Heart left ventricle (tissue), 16 donors: ENCODE data around the gene CALCR. TPM values are rescaled to one million over a fixed set of nuclear protein-coding genes. Genes with fewer than 3 reads are reported as not detected.

ENCODE experiments used
- ATAC-seq, 4 donors: fragments of 200-7000 bp; cut with Tn5 transposase; one replicate each; pipeline ENCODE4 v1.9.1; 2020 to 2022; ENCODE audit warnings: moderate library complexity in 4 of 4, mild to moderate bottlenecking in 3 of 4, moderate number of reproducible peaks in 1 of 4
- DNase-seq, 5 donors: peaks; one replicate each; pipeline ENCODE4 v3.0.0-alpha.2; 2020
- H3K27ac ChIP-seq, 12 donors: fragments of 200-600 bp; sonication (generic) in 4 of 12; one replicate each; pipeline versions ENCODE4 v1.5.0 to v1.8.0; 2016 to 2022; ENCODE audit warnings: mild to moderate bottlenecking in 2 of 12
- H3K27me3 ChIP-seq, 9 donors: fragments of 200-600 bp; sonication (generic) in 2 of 9; one replicate each; pipeline versions ENCODE4 v1.5.1 to v1.8.0; 2016 to 2022; ENCODE audit warnings: mild to moderate bottlenecking in 3 of 9
- H3K36me3 ChIP-seq, 9 donors: fragments of 200-600 bp; sonication (generic) in 2 of 9; one replicate each; pipeline versions ENCODE4 v1.5.0 to v1.8.0; 2018 to 2022; ENCODE audit warnings: mild to moderate bottlenecking in 2 of 9
- H3K4me1 ChIP-seq, 12 donors: fragments of 200-600 bp; sonication (generic) in 4 of 12; one replicate each; pipeline versions ENCODE4 v1.5.0 to v1.8.0; 2016 to 2022; ENCODE audit warnings: mild to moderate bottlenecking in 3 of 12
- H3K4me3 ChIP-seq, 12 donors: fragments of 200-600 bp; sonication (generic) in 4 of 12; one replicate each; pipeline versions ENCODE4 v1.5.0 to v1.8.0; 2017 to 2022; ENCODE audit warnings: mild to moderate bottlenecking in 9 of 12, moderate library complexity in 4 of 12
- H3K9me3 ChIP-seq, 12 donors: fragments of 200-600 bp; sonication (generic) in 4 of 12; one replicate each; pipeline versions ENCODE4 v1.5.0 to v1.8.0; 2016 to 2022; ENCODE audit warnings: mild to moderate bottlenecking in 1 of 12
- POLR2A ChIP-seq, 2 donors: fragments of 450-650 bp; IDR thresholded peaks; one replicate each; pipeline ENCODE4 v1.6.1; 2017; ENCODE audit warnings: antibody characterized with exemption in 2 of 2, mild to moderate bottlenecking in 2 of 2, moderate library complexity in 2 of 2
- WGBS, 4 donors: extraction: QIAGEN DNeasy Blood & Tissue Kit in 2 of 4; methylation state at CpG; one replicate each; pipeline versions ENCODE4 v1.1.5 to v1.1.7; 2013 to 2018; 5-methylcytosine and 5-hydroxymethylcytosine counted together
- intact Hi-C, 10 donors: fragments of 100-400 bp; cut with DNase I; formaldehyde crosslinking; loops; one replicate each; pipeline versions ENCODE4 v1.11.1 to v1.14.2; 2022
- polyA plus RNA-seq, 2 donors: library from polyadenylated mRNA; stranded (reverse); fragments of 200-250 nt; gene quantifications; one replicate each; pipeline ENCODE4 v1.2.3, GENCODE V29; 2013
- total RNA-seq, 9 donors: library from RNA; depleted of rRNA in 2 of 9; stranded (reverse); fragments of >200 nt in 2 of 9; fragmentation: NEBNext Ultra II Directional in 3 of 9; extraction: Animal tissue kit (Norgen Biotek cat#: 25700) in 3 of 9; gene quantifications; one replicate each; pipeline versions ENCODE4 v1.1.0 to v1.2.4, GENCODE V29; 2016 to 2023
- TF ChIP-seq, protein P1 (sequence below), 12 donors: fragments of 200-600 bp; sonication (generic) in 4 of 12; IDR thresholded peaks; one replicate each; pipeline versions ENCODE4 v1.5.0 to v1.8.0; 2018 to 2022; ENCODE audit warnings: antibody characterized with exemption in 12 of 12, mild to moderate bottlenecking in 5 of 12
- donor health status: ischemic (EF 13 %, LVEDD 7.1; RV severe dilation, severe dysfunction).
- donor health status: healthy with polysubstance abuse.
- donor health status: DM: no; HTN: yes; CAD: no.
- donor health status: DM: no; HTN: no; CAD: no.
- donor health status: ischemic (EF 25% LVEDD 6.9; RV normal size, moderate dysfunction).
- donor health status: ischemic (EF 25% LVEDD 5.7; RV mildly dilated, moderate dysfunction).
- donor health status: healthy.
- donor health status: DM: yes; HTN: yes; CAD: no.
- donor health status: ischemic (EF 35%, LVEDD 5.7; RV mildly dilated, moderate dysfunction).
- donor health status: nonischemic (EF 11% LVEDD 7.7; RV severe dilation, severe dysfunction).
- donor health status: DM: yes; HTN: yes; CAD: no.
- donor health status: PGD.
- donor health status: ischemic (EF 29% LVEDD 5.4; RV normal size, mild dysfunction).
- donor health status: nonischemic (EF 23%, LVEDD 6.1; RV moderate dilation, normal function).

CALCR gene
- total and polyA plus RNA-seq, 11 donors = 0.17 to 0.18 TPM; not detected in 9

DNA sequence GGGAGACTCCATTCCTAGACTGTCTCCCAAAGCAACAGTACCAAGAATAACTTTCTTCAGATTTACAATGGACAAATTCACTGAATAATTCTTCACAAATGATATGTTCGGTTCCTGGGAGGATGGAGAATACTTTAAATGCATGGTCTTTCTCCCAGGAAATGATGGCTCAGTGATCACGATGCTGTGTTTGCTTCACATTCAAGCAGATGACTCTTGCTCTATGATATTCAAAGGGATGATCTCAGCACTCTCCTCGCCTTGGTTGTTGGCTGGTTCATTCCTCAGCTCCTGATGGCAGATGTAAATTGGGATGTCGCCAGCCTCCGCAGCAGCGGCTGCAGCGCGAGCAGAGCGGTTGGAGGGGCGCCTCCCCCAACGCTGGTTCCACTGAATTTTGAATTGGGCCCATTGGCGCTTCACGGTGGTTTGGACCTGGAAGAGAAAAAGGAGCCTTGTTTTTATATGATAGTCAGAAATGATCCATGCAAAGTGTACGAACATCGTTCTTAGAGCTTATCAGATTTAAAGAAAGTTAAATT lies 148.3 kb downstream of the CALCR start:
- no peaks in the 10 kb centered on the region for H3K9me3 ChIP-seq
- ATAC-seq = no peak
- H3K27ac ChIP-seq = no peak overlapping the region
- intact Hi-C loops = no loop called here
- no peak for DNase-seq
- H3K27me3 ChIP-seq = peaks cover 0 to 3% (median 0%) of the 10 kb centered on the region in 9 donors
- WGBS, 4 donors = 88 to 93% (median 91%) methylated on average over 15 of the region's 15 CpGs
- no peaks in the 10 kb centered on the region for H3K4me1 ChIP-seq
- H3K4me3 ChIP-seq = no peak overlapping the region
- no peaks in the 10 kb centered on the region for H3K36me3 ChIP-seq
- no peak for TF ChIP-seq POLR2A (IDR thresholded peaks at IDR 0.05)
- TF ChIP-seq, protein P1, sequence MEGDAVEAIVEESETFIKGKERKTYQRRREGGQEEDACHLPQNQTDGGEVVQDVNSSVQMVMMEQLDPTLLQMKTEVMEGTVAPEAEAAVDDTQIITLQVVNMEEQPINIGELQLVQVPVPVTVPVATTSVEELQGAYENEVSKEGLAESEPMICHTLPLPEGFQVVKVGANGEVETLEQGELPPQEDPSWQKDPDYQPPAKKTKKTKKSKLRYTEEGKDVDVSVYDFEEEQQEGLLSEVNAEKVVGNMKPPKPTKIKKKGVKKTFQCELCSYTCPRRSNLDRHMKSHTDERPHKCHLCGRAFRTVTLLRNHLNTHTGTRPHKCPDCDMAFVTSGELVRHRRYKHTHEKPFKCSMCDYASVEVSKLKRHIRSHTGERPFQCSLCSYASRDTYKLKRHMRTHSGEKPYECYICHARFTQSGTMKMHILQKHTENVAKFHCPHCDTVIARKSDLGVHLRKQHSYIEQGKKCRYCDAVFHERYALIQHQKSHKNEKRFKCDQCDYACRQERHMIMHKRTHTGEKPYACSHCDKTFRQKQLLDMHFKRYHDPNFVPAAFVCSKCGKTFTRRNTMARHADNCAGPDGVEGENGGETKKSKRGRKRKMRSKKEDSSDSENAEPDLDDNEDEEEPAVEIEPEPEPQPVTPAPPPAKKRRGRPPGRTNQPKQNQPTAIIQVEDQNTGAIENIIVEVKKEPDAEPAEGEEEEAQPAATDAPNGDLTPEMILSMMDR (IDR thresholded peaks at IDR 0.05) = no peak

DNA sequence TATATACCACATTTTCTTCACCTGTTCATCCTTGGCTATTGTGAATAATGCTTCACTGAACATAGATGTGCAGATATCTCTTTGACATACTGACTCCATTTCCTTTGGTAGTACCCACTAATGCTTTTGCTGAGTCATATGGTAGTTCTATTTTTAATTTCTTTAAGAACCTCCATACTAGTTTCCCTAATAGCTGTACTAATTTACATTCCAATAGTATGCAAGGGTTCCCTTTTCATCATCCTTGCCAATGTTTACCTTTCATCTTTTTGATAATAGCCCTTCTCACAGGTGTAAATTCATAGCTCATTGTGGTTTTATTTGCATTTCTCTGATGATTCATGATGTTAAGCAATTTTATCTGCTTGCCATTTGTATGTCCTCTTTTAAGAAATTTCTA lies 159.9 kb downstream of the CALCR start:
- ATAC-seq = no peak
- H3K4me1 ChIP-seq = no peaks in the 10 kb centered on the region

DNA sequence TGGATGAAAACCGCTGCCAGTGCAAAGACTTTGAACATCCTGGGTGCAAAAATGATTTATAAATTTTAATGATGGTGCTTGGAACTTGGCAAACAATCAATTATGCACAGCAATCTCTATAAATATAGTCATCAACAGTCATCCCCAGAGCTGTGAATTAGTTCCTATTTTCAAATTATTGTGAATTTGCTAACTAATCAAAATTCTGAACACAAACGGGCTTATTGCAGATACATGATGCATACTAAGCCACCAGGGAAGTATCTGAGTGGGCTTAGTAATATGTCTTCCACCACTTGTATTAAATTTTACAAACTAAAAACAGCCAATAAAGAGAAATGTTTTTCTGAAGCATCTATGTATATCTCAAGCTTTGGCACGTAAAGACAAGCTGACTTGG lies 165.2 kb downstream of the CALCR start:
- ATAC-seq (no peak), DNase-seq (no peak)
- Histone ChIP-seq H3K27me3 (peaks cover 0 to 5% (median 0%) of the 10 kb centered on the region in 9 donors), H3K4me1 (no peaks in the 10 kb centered on the region), H3K27ac (no peak overlapping the region), H3K9me3 (peaks cover 0 to 27% (median 11%) of the 10 kb centered on the region in 12 donors), H3K4me3 (no peak overlapping the region), H3K36me3 (no peaks in the 10 kb centered on the region)
- TF ChIP-seq POLR2A (IDR thresholded peaks at IDR 0.05) = no peak
- TF ChIP-seq, protein P1 (IDR thresholded peaks at IDR 0.05) = no peak
- 60 to 74% (median 67%) methylated on average over 3 of the region's 3 CpGs for WGBS, 4 donors
- intact Hi-C loops = no loop called here

More for the DNA sequence above, 159.9 kb downstream of the CALCR start:
- Histone ChIP-seq H3K27me3 (no peaks in the 10 kb centered on the region), H3K36me3 (no peaks in the 10 kb centered on the region), H3K4me3 (no peak overlapping the region), H3K9me3 (no peaks in the 10 kb centered on the region), H3K27ac (no peak overlapping the region)
- intact Hi-C loops = no loop called here
- TF ChIP-seq POLR2A (IDR thresholded peaks at IDR 0.05) = no peak
- TF ChIP-seq, protein P1 (IDR thresholded peaks at IDR 0.05) = no peak
- no peak for DNase-seq

DNA sequence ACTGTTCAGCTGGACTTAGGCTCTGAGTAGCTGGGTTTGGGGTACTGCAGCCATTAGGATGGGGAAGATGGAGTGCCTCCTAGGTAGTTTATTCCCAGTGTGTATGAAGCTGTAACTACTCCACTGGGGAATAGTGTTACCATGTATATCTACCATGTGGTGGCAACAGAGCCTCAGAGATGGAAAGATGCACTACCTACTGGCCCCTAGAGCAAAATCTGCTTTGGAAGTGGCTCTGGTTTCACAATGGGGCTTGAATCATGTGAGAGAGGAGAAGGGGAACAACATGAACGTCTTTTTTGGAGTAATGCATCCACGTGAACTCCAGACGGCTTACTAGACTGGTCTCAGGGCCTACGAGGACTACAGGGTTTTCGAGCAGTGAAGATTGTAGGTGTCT lies 167.3 kb downstream of the CALCR start:
- DNase-seq (no peak), ATAC-seq (no peak)
- Histone ChIP-seq H3K27ac (no peak overlapping the region), H3K4me3 (no peak overlapping the region), H3K27me3 (peaks cover 0 to 5% (median 0%) of the 10 kb centered on the region in 9 donors), H3K9me3 (peaks cover 0 to 31% (median 11%) of the 10 kb centered on the region in 12 donors), H3K4me1 (no peaks in the 10 kb centered on the region), H3K36me3 (no peaks in the 10 kb centered on the region)
- intact Hi-C loops = no loop called here
- no peak for TF ChIP-seq POLR2A (IDR thresholded peaks at IDR 0.05)
- TF ChIP-seq, protein P1 (IDR thresholded peaks at IDR 0.05) = no peak
- WGBS, 4 donors = 72 to 85% (median 80%) methylated on average over 5 of the region's 5 CpGs
